ENCODE data around the gene IQSEC1.

Gene IQSEC1

DNA sequence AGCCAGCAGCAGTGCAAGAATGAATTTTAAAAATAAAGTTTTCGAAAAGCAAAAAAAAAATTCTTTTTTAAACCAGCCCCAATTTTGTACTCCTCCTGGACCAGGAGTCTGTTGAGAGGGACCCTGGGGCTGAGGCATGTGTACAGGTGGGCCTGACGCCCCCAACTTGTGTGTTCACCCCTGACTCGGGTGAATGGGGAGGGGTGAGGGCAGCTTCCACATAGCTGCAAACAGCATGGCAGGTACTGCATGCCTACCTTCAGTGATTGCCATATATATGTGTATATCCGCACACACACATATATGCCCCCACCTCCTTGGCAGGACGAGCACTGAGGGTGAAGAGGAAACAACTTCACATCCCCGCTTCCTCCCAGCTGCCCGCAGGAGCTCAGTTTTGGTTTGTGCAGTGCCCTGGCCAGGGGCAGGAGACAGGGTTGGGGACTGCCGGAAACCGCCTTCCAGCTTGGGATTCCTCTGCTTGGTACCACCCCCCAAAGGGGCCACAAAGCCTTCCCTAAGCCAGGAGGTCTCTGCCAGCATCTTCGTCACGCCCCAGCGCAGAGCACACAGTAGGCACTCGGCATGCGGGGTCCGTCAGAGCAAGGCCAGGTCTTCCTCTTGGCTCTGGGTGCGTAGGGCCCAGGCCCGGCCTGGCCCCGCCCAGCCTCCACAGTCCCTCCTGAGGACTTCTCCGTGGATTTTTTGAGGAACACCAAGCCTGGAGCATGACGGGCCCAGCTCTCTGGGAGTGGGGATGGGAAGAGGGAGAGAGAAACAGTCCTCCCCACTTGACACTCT, 170.0 kb downstream of the IQSEC1 start:
- TF ChIP-seq, protein P1, sequence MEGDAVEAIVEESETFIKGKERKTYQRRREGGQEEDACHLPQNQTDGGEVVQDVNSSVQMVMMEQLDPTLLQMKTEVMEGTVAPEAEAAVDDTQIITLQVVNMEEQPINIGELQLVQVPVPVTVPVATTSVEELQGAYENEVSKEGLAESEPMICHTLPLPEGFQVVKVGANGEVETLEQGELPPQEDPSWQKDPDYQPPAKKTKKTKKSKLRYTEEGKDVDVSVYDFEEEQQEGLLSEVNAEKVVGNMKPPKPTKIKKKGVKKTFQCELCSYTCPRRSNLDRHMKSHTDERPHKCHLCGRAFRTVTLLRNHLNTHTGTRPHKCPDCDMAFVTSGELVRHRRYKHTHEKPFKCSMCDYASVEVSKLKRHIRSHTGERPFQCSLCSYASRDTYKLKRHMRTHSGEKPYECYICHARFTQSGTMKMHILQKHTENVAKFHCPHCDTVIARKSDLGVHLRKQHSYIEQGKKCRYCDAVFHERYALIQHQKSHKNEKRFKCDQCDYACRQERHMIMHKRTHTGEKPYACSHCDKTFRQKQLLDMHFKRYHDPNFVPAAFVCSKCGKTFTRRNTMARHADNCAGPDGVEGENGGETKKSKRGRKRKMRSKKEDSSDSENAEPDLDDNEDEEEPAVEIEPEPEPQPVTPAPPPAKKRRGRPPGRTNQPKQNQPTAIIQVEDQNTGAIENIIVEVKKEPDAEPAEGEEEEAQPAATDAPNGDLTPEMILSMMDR (conservative IDR thresholded peaks at IDR 0.05; ENCODE audit: control insufficient read depth, insufficient read depth, low read depth, low read length): no peak
- no peak overlapping the region for H3K4me3 ChIP-seq (ENCODE audit: control insufficient read depth, low read depth, low read length)
- no peak for DNase-seq (ENCODE audit: low read depth)

- TF ChIP-seq, protein P1 (conservative IDR thresholded peaks at IDR 0.05; ENCODE audit: control insufficient read depth, insufficient read depth, low read depth, low read length): no peak
- no peak for DNase-seq (ENCODE audit: low read depth)
- no peak overlapping the region for H3K4me3 ChIP-seq (ENCODE audit: control insufficient read depth, low read depth, low read length)
Observed at GRCh38 chr3:12902181-12902999, 170.8 kb downstream of the IQSEC1 start.

DNA sequence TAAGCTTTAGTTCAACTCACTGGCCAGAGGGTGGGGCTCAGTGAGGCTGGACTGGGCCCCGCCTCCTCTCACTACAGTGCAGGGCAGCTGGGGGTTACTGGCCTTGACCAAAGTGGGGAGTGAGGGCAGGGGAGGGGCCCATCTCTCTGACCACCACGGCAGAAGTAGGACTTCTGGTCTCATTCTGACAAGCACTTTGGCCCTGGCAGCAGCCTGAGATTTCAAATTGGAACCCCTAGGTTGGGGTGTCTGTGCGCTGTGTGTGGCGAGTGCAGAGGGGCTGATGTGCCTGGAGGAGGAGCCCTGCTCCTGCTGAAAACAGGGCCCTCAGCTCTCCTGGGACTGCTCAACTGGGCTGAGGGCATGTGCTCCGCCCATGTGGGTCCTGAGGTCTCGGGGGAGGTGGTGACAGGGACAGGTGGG, 171.6 kb downstream of the IQSEC1 start:
- no peak for DNase-seq (ENCODE audit: low read depth)
- TF ChIP-seq, protein P1 (conservative IDR thresholded peaks at IDR 0.05; ENCODE audit: control insufficient read depth, insufficient read depth, low read depth, low read length): no peak
- H3K4me3 ChIP-seq (ENCODE audit: control insufficient read depth, low read depth, low read length): no peak overlapping the region

- TF ChIP-seq, protein P1 (conservative IDR thresholded peaks at IDR 0.05; ENCODE audit: control insufficient read depth, insufficient read depth, low read depth, low read length): no peak
- no peak for DNase-seq (ENCODE audit: low read depth)
- no peak overlapping the region for H3K4me3 ChIP-seq (ENCODE audit: control insufficient read depth, low read depth, low read length)
Observed at GRCh38 chr3:12900885-12901411, 172.3 kb downstream of the IQSEC1 start.

DNA sequence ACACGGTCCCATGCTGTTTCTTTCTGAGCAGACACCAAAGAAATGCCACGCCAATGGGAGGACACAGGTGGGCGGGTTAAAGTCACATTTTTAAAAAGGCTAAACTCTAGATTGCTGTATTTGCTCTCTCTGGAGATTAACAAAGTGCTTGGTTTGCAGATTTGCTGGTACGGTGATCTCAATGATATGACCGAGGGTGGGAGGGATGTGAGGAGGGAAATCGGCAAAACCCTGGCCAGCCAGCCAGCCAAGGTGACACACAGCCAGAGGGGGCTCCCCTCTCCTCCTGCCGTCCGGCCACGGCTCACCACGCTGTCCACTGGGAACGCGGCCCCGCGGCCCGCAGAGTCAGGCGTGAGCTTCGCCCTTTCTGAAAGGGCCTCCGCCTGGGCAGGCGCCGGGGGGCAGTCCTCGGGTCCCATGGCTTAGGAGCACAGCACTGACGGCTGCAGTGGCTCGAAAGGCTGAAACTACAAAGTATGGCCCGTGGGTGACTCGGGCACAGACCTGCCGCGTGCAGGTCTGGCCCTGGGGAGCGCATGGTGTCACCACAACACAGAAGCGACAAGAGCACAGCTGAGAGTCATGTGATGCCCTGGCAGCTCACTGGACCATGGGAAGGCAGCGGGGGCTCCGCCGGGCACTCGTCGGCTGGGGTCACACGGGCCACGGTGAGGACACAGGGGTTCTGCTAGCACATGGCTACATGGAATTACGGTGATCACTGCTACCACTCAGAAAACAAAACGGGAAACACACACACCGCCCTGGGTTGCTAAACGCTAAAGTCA, 174.1 kb downstream of the IQSEC1 start:
- H3K4me3 ChIP-seq (ENCODE audit: control insufficient read depth, low read depth, low read length): no peak overlapping the region
- TF ChIP-seq, protein P1 (conservative IDR thresholded peaks at IDR 0.05; ENCODE audit: control insufficient read depth, insufficient read depth, low read depth, low read length): no peak
- DNase-seq (ENCODE audit: low read depth): no peak

GRCh38 chr3:12898290-12898964, 174.8 kb downstream of the IQSEC1 start:
- no peak overlapping the region for H3K4me3 ChIP-seq (ENCODE audit: control insufficient read depth, low read depth, low read length)
- TF ChIP-seq, protein P1 (conservative IDR thresholded peaks at IDR 0.05; ENCODE audit: control insufficient read depth, insufficient read depth, low read depth, low read length): no peak
- DNase-seq (ENCODE audit: low read depth): no peak

Measured in fibroblast of mammary gland (primary cell).